ENCODE measurements around the gene COL4A1. TPM values are rescaled to one million over a fixed set of nuclear protein-coding genes. Genes with fewer than 3 reads are reported as not detected.

The COL4A1 gene
- total RNA-seq, 1 donor from 2014 or later = 105 TPM

DNA sequence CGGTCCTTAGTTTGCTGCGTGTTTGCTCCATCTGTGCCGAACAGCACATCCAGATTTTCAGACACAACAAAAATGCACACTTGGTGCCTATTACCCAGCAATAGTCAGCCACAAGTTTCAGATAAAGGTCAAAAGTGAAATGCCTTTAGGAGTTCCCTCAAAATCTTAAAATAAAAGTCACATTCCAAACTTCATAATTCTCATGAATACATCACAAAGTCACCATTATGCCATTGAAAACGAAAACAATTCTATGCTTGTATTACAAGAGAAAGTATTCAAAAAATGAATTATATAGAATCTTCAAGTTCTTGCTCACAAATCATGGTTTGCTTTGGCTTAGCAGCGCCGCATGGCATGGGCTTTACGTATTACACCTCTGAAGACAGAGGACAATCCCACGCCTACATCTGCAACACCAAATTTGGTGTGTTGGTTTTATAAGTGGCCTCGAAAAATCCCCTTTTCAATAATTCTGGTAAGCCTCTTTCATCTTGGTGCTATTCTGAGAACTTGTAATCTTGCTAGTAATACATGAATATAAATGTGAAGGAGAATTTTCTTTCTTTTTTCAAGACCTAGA lies 26.6 kb downstream of the COL4A1 start:
- no peak overlapping the region for H2AFZ ChIP-seq (replicated peaks)
- Mint-ChIP-seq H3K36me3 (peaks cover 16% of the 10 kb centered on the region), H3K27me3 (ENCODE audit: insufficient read depth, low read depth) (no peaks in the 10 kb centered on the region), H3K4me1 (no peaks in the 10 kb centered on the region), H3K27ac (no peak overlapping the region), H3K4me3 (no peak overlapping the region), H3K9me3 (peaks cover 8% of the 10 kb centered on the region)
- H3K27me3 ChIP-seq = no peaks in the 10 kb centered on the region
- no peaks in the 10 kb centered on the region for H3K4me1 ChIP-seq
- no peaks in the 10 kb centered on the region for H4K20me1 ChIP-seq (ENCODE audit: low read depth)
- H3K9me3 ChIP-seq (ENCODE audit: low read depth) = no peaks in the 10 kb centered on the region
- H3K4me3 ChIP-seq = no peak overlapping the region
- no peaks in the 10 kb centered on the region for H3K36me3 ChIP-seq
- TF ChIP-seq EZH2 (IDR thresholded peaks at IDR 0.05) (no peak), EZH2phosphoT487 (IDR thresholded peaks at IDR 0.05) (no peak)
- TF ChIP-seq, protein P1, sequence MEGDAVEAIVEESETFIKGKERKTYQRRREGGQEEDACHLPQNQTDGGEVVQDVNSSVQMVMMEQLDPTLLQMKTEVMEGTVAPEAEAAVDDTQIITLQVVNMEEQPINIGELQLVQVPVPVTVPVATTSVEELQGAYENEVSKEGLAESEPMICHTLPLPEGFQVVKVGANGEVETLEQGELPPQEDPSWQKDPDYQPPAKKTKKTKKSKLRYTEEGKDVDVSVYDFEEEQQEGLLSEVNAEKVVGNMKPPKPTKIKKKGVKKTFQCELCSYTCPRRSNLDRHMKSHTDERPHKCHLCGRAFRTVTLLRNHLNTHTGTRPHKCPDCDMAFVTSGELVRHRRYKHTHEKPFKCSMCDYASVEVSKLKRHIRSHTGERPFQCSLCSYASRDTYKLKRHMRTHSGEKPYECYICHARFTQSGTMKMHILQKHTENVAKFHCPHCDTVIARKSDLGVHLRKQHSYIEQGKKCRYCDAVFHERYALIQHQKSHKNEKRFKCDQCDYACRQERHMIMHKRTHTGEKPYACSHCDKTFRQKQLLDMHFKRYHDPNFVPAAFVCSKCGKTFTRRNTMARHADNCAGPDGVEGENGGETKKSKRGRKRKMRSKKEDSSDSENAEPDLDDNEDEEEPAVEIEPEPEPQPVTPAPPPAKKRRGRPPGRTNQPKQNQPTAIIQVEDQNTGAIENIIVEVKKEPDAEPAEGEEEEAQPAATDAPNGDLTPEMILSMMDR (IDR thresholded peaks at IDR 0.05) = no peak
- H3K79me2 ChIP-seq (ENCODE audit: low read depth) = peaks cover 4% of the 10 kb centered on the region
- no peak overlapping the region for H3K9ac ChIP-seq
- no peak overlapping the region for H3K27ac ChIP-seq
- H3K4me2 ChIP-seq = no peak overlapping the region
- no peaks in the 10 kb centered on the region for H3F3A ChIP-seq (ENCODE audit: low read depth)
- DNase-seq (ENCODE audit: low spot score) = no peak

GRCh38 chr13:110279684-110280083 lies 27.3 kb downstream of the COL4A1 start:
- no peak for TF ChIP-seq EZH2phosphoT487 (IDR thresholded peaks at IDR 0.05)
- TF ChIP-seq, protein P1 (IDR thresholded peaks at IDR 0.05) = no peak
- no peak for TF ChIP-seq EZH2 (IDR thresholded peaks at IDR 0.05)
- Mint-ChIP-seq H3K4me3 (no peak overlapping the region), H3K9me3 (peaks cover 8% of the 10 kb centered on the region), H3K27ac (no peak overlapping the region), H3K27me3 (ENCODE audit: insufficient read depth, low read depth) (no peaks in the 10 kb centered on the region), H3K36me3 (peaks cover 13% of the 10 kb centered on the region), H3K4me1 (peaks cover 4% of the 10 kb centered on the region)
- no peak overlapping the region for H3K9ac ChIP-seq
- H3K27me3 ChIP-seq = no peaks in the 10 kb centered on the region
- no peaks in the 10 kb centered on the region for H4K20me1 ChIP-seq (ENCODE audit: low read depth)
- H2AFZ ChIP-seq (replicated peaks) = no peak overlapping the region
- H3K4me1 ChIP-seq = no peaks in the 10 kb centered on the region
- H3F3A ChIP-seq (ENCODE audit: low read depth) = no peaks in the 10 kb centered on the region
- no peaks in the 10 kb centered on the region for H3K9me3 ChIP-seq (ENCODE audit: low read depth)
- no peak overlapping the region for H3K27ac ChIP-seq
- H3K4me3 ChIP-seq = no peak overlapping the region
- no peaks in the 10 kb centered on the region for H3K36me3 ChIP-seq
- DNase-seq (ENCODE audit: low spot score) = no peak
- peaks cover 4% of the 10 kb centered on the region for H3K79me2 ChIP-seq (ENCODE audit: low read depth)
- H3K4me2 ChIP-seq = no peak overlapping the region

- Mint-ChIP-seq H3K27ac (no peak overlapping the region), H3K36me3 (peaks cover 13% of the 10 kb centered on the region), H3K27me3 (ENCODE audit: insufficient read depth, low read depth) (no peaks in the 10 kb centered on the region), H3K4me3 (no peak overlapping the region), H3K4me1 (peaks cover 10% of the 10 kb centered on the region), H3K9me3 (peaks cover 8% of the 10 kb centered on the region)
- Histone ChIP-seq H3K4me1 (peaks cover 1% of the 10 kb centered on the region), H3F3A (ENCODE audit: low read depth) (no peaks in the 10 kb centered on the region), H3K79me2 (ENCODE audit: low read depth) (peaks cover 4% of the 10 kb centered on the region), H4K20me1 (ENCODE audit: low read depth) (peaks cover 8% of the 10 kb centered on the region), H2AFZ (replicated peaks) (no peak overlapping the region), H3K4me2 (no peak overlapping the region), H3K4me3 (no peak overlapping the region), H3K9ac (no peak overlapping the region), H3K27me3 (no peaks in the 10 kb centered on the region), H3K27ac (no peak overlapping the region), H3K36me3 (no peaks in the 10 kb centered on the region), H3K9me3 (ENCODE audit: low read depth) (no peaks in the 10 kb centered on the region)
- DNase-seq (ENCODE audit: low spot score) = no peak
- TF ChIP-seq EZH2phosphoT487 (IDR thresholded peaks at IDR 0.05) (no peak), EZH2 (IDR thresholded peaks at IDR 0.05) (no peak)
- TF ChIP-seq, protein P1 (IDR thresholded peaks at IDR 0.05) = no peak
These were observed 28.1 kb downstream of the COL4A1 start for GRCh38 chr13:110278859-110279258.

Measured in neural progenitor cell (in vitro differentiated cells).